K562 (cell line): ENCODE data around the gene ALG11. TPM values are rescaled to one million over a fixed set of nuclear protein-coding genes. Genes with fewer than 3 reads are reported as not detected.
A peak's percentile ranks its signal among the peaks of the same experiment; 100 is the strongest.

Experiments used
- ATF1 ChIP-seq, 2 experiments: fragments of 450-650 bp in 1 of 2; IDR thresholded peaks; 2 replicates each; pipeline ENCODE4 v1.6.1; 2016; ENCODE audit warnings: missing compliant biosample characterization in 1 of 2, missing genetic modification characterization in 1 of 2
- CEBPG ChIP-seq, 3 experiments: fragments of 200-800 bp in 1 of 3; sonication (Bioruptor generic) in 1 of 3; sonication (generic) in 1 of 3; formaldehyde crosslinking in 1 of 3; IDR thresholded peaks in 2 of 3; conservative IDR thresholded peaks in 1 of 3; 2 replicates each; pipeline versions ENCODE4 v1.6.1 to v1.8.0; 2016 to 2022; ENCODE audit warnings: missing compliant biosample characterization in 2 of 3, missing genetic modification characterization in 2 of 3, mild to moderate bottlenecking in 1 of 3, missing genetic modification reagents in 1 of 3
- EP400 ChIP-seq: fragments of 450-650 bp; IDR thresholded peaks from 2 replicates; pipeline ENCODE4 v1.6.1; 2017; ENCODE audit warnings: antibody characterized with exemption, mild to moderate bottlenecking, moderate library complexity
- ESRRA ChIP-seq: fragments of 450-650 bp; IDR thresholded peaks from 2 replicates; pipeline ENCODE4 v1.6.1; 2014; ENCODE audit warnings: low read depth, mild to moderate bottlenecking, moderate library complexity, borderline replicate concordance
- FOXP1 ChIP-seq: sonication (generic); formaldehyde crosslinking; IDR thresholded peaks from 2 replicates; pipeline ENCODE4 v1.8.0; 2022; ENCODE audit warnings: mild to moderate bottlenecking, missing genetic modification reagents
- HBP1 ChIP-seq: fragments of 450-650 bp; formaldehyde crosslinking; IDR thresholded peaks from 2 replicates; pipeline ENCODE4 v1.4.0; 2022; ENCODE audit warnings: missing genetic modification characterization
- HMBOX1 ChIP-seq: sonication (generic); IDR thresholded peaks from 2 replicates; pipeline ENCODE4 v1.6.1; 2016
- IRF1 ChIP-seq: sonication (generic); formaldehyde crosslinking; IDR thresholded peaks from 2 replicates; pipeline ENCODE4 v1.8.0; 2022; ENCODE audit warnings: missing genetic modification reagents, mild to moderate bottlenecking, borderline replicate concordance
- JUNB ChIP-seq: fragments of 450-650 bp; formaldehyde crosslinking; conservative IDR thresholded peaks from 2 replicates; pipeline ENCODE4 v1.4.0; 2020; ENCODE audit warnings: mild to moderate bottlenecking
- MTA1 ChIP-seq: fragments of 450-650 bp; IDR thresholded peaks from 2 replicates; pipeline ENCODE4 v1.6.1; 2017; ENCODE audit warnings: borderline replicate concordance
- NBN ChIP-seq: fragments of 450-650 bp; IDR thresholded peaks from 2 replicates; pipeline ENCODE4 v1.6.1; 2016; ENCODE audit warnings: low read depth, mild to moderate bottlenecking
- NFE2 ChIP-seq: IDR thresholded peaks from 2 replicates; pipeline ENCODE4 v1.6.1; 2014; ENCODE audit warnings: antibody characterized with exemption, low read depth
- NFIX ChIP-seq: fragments of 250-450 bp; sonication (Bioruptor Pico); IDR thresholded peaks from 2 replicates; pipeline ENCODE4 v1.4.0; 2020; ENCODE audit warnings: low read depth, mild to moderate bottlenecking, moderate library complexity
- NR0B1 ChIP-seq: fragments of 450-650 bp; IDR thresholded peaks from one replicate; pipeline ENCODE4 v1.6.1; 2018; ENCODE audit warnings: mild to moderate bottlenecking, moderate library complexity; ENCODE audit not compliant: partially characterized antibody
- RCOR1 ChIP-seq, 2 experiments: IDR thresholded peaks; 2 replicates each; pipeline ENCODE4 v1.6.1; 2012; ENCODE audit warnings: low read depth in 2 of 2, low read length in 2 of 2, borderline replicate concordance in 1 of 2, improper control_type of control experiment in 1 of 2
- RFX7 ChIP-seq: fragments of 250-450 bp; sonication (Bioruptor Pico); IDR thresholded peaks from 2 replicates; pipeline ENCODE4 v1.5.1; 2021; ENCODE audit warnings: mild to moderate bottlenecking
- SNIP1 ChIP-seq: fragments of 450-650 bp; IDR thresholded peaks from 2 replicates; pipeline ENCODE4 v1.7.1; 2017; ENCODE audit warnings: low read depth, mild to moderate bottlenecking
- THAP7 ChIP-seq: fragments of 250-450 bp; sonication (Bioruptor Pico); IDR thresholded peaks from 2 replicates; pipeline ENCODE4 v1.5.0; 2021
- TRIM24 ChIP-seq, 2 experiments: fragments of 450-650 bp; IDR thresholded peaks; 2 replicates each; pipeline ENCODE4 v1.6.1; 2016
- ZBTB1 ChIP-seq: sonication (generic); formaldehyde crosslinking; IDR thresholded peaks from 2 replicates; pipeline ENCODE4 v1.8.1; 2023; ENCODE audit warnings: missing genetic modification reagents, low read depth, mild to moderate bottlenecking, borderline replicate concordance
- ZBTB49 ChIP-seq: sonication (generic); formaldehyde crosslinking; IDR thresholded peaks from 2 replicates; pipeline ENCODE4 v1.8.0; 2022; ENCODE audit warnings: missing genetic modification reagents, mild to moderate bottlenecking, borderline replicate concordance
- ZNF354B ChIP-seq: fragments of 250-450 bp; sonication (Bioruptor Pico); IDR thresholded peaks from 2 replicates; pipeline ENCODE4 v1.4.0; 2020
- polyA plus RNA-seq, 8 experiments: library from polyadenylated mRNA; depleted of rRNA in 4 of 8; stranded (reverse) in 5 of 8; unstranded in 3 of 8; fragments of >200 nt; fragmentation: Nextera tagmentation in 2 of 8; fragmentation: Illumina TruSeq in 1 of 8; extraction: Ambion mirVana in 2 of 8; extraction: Trizol in 1 of 8; gene quantifications; 2 replicates each; pipeline versions ENCODE4 v1.2.1 to v1.2.3, GENCODE V29; 2011 to 2014; ENCODE audit warnings: inconsistent platforms in 1 of 8, missing spikeins in 1 of 8
- total RNA-seq, 7 experiments: library from RNA; depleted of rRNA in 6 of 7; stranded (reverse); fragments of >200 nt in 6 of 7; fragmentation: Illumina TruSeq in 2 of 7; extraction: Trizol in 2 of 7; gene quantifications; 2 replicates each; pipeline versions ENCODE4 v1.2.1 to v1.2.3, GENCODE V29; 2011 to 2021; ENCODE audit warnings: low replicate concordance in 1 of 7

Gene ALG11
- total and polyA plus RNA-seq, 9 of the 15 experiments (the other 6 are each of a cell fraction or from before 2014, with no cell fraction given), result 7.3 to 19.2 (median 16.3) TPM

- TF ChIP-seq ZBTB49 (CRISPR knock-in tag), result no peak
- no peak for TF ChIP-seq RFX7 (CRISPR knock-in tag)
- TF ChIP-seq FOXP1 (CRISPR knock-in tag), result no peak
- no peak for TF ChIP-seq NR0B1
- no peak for TF ChIP-seq ATF1 (CRISPR knock-in tag; IDR thresholded peaks at IDR 0.05)
- peak; percentile 68 for TF ChIP-seq ATF1 (tag; IDR thresholded peaks at IDR 0.05)
- no peak for TF ChIP-seq HBP1 (CRISPR knock-in tag)
- no peak for TF ChIP-seq NFE2
- no peak for TF ChIP-seq CEBPG (CRISPR knock-in tag; IDR thresholded peaks at IDR 0.05)
- no peak for TF ChIP-seq CEBPG (tag; conservative IDR thresholded peaks at IDR 0.05 in 1 of 2, IDR thresholded peaks at IDR 0.05 in 1 of 2)
- TF ChIP-seq TRIM24 (IDR thresholded peaks at IDR 0.05), result no peak
- TF ChIP-seq EP400, result no peak
- no peak for TF ChIP-seq SNIP1
- no peak for TF ChIP-seq MTA1
- TF ChIP-seq NBN, result 0 out of 2 replicates have a peak, but pooled peaks have one; percentile 33
- peak in 1 of 2 experiments; percentile 56; a peak in 1 of 4 replicates for TF ChIP-seq RCOR1 (IDR thresholded peaks at IDR 0.05; ENCODE audit: borderline replicate concordance in 1 of 2, low read depth in 2 of 2, low read length in 2 of 2)
- no peak for TF ChIP-seq ZNF354B (CRISPR knock-in tag)
- no peak for TF ChIP-seq NFIX (CRISPR knock-in tag)
- no peak for TF ChIP-seq JUNB (CRISPR knock-in tag)
- TF ChIP-seq THAP7, result no peak
- no peak for TF ChIP-seq IRF1 (CRISPR knock-in tag)
- no peak for TF ChIP-seq ZBTB1
- TF ChIP-seq ESRRA, result no peak
- TF ChIP-seq HMBOX1, result no peak
These were observed 37.7 kb upstream of the ALG11 start (continued) for GRCh38 chr13:51974482-51974881.
